ENCODE data around the gene CCNO.

CCNO gene

DNA sequence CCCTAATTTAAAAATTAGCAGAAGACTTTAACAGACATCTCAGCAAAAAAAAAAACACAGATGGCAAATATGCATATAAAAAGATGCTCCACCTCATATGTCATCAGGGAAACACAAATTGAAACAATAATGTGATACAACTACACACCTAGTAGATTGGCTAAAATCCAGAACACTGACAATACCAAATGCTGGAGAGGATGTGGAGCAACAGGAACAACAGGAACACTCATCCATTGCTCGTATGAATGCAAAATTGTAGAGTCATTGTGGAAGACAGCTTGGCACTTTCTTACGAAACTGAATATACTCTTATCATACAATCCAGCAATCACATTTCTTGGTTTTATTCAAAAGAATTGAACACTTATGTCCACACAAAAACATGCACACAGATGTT, 28.4 kb downstream of the CCNO start:
- TF ChIP-seq, protein P1, sequence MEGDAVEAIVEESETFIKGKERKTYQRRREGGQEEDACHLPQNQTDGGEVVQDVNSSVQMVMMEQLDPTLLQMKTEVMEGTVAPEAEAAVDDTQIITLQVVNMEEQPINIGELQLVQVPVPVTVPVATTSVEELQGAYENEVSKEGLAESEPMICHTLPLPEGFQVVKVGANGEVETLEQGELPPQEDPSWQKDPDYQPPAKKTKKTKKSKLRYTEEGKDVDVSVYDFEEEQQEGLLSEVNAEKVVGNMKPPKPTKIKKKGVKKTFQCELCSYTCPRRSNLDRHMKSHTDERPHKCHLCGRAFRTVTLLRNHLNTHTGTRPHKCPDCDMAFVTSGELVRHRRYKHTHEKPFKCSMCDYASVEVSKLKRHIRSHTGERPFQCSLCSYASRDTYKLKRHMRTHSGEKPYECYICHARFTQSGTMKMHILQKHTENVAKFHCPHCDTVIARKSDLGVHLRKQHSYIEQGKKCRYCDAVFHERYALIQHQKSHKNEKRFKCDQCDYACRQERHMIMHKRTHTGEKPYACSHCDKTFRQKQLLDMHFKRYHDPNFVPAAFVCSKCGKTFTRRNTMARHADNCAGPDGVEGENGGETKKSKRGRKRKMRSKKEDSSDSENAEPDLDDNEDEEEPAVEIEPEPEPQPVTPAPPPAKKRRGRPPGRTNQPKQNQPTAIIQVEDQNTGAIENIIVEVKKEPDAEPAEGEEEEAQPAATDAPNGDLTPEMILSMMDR (conservative IDR thresholded peaks at IDR 0.05; ENCODE audit: low read length), result no peak
- DNase-seq (ENCODE audit: low read depth), result no peak
- H3K4me3 ChIP-seq (ENCODE audit: low read length), result no peak overlapping the region

DNA sequence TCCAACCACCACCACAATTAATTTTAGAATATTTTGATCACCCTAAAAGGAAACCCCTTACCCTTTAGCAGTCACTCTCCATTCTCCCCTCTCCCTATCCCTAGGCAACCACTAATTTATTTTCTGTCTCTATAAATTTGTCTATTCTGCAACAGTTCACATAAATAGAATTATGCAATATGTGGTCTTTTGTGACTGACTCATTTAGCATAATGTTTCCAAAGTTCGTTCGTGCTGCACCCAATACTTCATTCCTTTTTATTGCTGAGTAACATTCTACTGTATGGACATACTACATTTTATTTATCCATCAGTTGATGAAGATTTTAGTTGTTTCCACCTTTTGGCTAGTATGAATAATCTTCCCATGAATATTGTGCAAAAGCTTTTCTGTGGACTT, 42.2 kb downstream of the CCNO start:
- TF ChIP-seq, protein P1 (conservative IDR thresholded peaks at IDR 0.05; ENCODE audit: low read length), result no peak
- peak; percentile 5 for DNase-seq (ENCODE audit: low read depth)
- H3K4me3 ChIP-seq (ENCODE audit: low read length), result no peak overlapping the region

DNA sequence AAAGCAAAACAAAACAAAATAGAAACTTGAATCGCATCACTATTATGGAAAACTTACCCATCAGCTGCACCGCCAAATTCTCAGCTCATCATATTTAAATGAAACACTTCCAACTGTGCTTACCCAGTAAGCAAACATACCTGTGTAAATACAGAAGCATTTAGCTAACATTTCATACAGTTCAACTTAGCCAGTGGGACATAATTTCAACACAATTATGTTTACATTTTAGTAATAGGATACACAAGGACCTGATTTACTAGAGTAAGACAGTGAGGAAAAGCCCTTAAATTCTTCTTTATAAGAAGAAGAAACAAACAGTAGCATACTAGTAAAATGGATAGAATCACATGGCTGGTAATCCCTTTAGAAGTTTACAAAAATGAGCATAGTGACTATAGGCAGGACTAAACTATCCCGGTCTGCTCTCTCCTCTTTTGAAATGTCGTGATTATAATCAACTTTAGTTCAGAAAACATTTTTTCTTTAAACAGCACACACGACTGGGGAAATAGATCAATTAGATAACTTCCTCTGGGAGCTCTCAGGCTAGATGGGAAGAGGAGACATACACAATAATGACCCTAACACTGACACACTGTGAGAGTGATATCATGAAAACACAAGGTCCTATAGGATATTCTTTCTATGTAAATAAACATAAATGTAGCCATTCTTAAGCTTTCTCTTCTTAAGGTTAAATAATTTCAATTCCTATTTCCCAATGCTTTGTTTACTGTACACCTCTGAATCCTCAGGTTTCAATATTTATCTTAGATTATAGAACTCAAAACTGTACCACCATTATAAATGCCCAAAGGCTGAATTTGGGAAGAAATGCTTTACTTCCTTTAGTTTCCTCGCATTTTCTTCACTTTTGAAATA, 44.5 kb downstream of the CCNO start:
- DNase-seq (ENCODE audit: low read depth), result no peak
- TF ChIP-seq, protein P1 (conservative IDR thresholded peaks at IDR 0.05; ENCODE audit: low read length), result no peak
- H3K4me3 ChIP-seq (ENCODE audit: low read length), result no peak overlapping the region

DNA sequence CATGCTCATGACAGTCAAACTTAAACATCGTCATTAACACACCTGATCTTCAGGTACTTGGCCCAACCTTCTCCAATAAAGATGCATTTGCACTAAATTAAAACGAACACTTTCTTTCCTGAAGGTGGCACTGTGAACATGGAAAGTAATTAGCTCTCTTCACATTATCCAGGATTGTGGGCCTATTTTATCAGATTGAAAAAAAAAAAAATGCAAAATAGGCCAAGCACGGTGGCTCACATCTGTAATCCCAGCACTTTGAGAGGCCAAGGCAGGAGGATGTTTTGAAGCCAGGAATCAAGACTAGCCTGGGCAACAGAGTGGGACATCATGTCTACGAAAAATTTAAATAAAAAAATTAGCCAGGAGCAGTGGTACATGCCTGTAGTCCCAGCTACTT, 46.0 kb downstream of the CCNO start:
- DNase-seq (ENCODE audit: low read depth), result no peak

More for the DNA sequence above, 46.0 kb downstream of the CCNO start:
- TF ChIP-seq, protein P1 (conservative IDR thresholded peaks at IDR 0.05; ENCODE audit: low read length), result peak; percentile 22; the same call in 1 of the 2 replicates
- H3K4me3 ChIP-seq (ENCODE audit: low read length), result no peak overlapping the region

All from AG10803 (cell line).